Coronary artery (tissue), 2 donors: Measurements from ENCODE around the gene RBMS1.

ENCODE experiments used
- DNase-seq: peaks from one replicate; pipeline ENCODE4 v3.0.0-alpha.2; 2017; ENCODE audit warnings: low spot score
- H3K27ac ChIP-seq, 2 donors: fragments of 200-600 bp; sonication (generic); one replicate each; pipeline ENCODE4 v1.5.1; 2016 to 2019
- H3K4me3 ChIP-seq: fragments of 200-600 bp; sonication (generic); 2 replicates; pipeline ENCODE4 v1.5.1; 2016; ENCODE audit warnings: mild to moderate bottlenecking, moderate library complexity
- TF ChIP-seq, protein P1 (sequence below): fragments of 200-600 bp; sonication (generic); IDR thresholded peaks from one replicate; pipeline ENCODE4 v1.5.1; 2019; ENCODE audit warnings: antibody characterized with exemption

RBMS1 gene

GRCh38 chr2:160267692-160268091 is 225.9 kb downstream of the RBMS1 start:
- TF ChIP-seq, protein P1, sequence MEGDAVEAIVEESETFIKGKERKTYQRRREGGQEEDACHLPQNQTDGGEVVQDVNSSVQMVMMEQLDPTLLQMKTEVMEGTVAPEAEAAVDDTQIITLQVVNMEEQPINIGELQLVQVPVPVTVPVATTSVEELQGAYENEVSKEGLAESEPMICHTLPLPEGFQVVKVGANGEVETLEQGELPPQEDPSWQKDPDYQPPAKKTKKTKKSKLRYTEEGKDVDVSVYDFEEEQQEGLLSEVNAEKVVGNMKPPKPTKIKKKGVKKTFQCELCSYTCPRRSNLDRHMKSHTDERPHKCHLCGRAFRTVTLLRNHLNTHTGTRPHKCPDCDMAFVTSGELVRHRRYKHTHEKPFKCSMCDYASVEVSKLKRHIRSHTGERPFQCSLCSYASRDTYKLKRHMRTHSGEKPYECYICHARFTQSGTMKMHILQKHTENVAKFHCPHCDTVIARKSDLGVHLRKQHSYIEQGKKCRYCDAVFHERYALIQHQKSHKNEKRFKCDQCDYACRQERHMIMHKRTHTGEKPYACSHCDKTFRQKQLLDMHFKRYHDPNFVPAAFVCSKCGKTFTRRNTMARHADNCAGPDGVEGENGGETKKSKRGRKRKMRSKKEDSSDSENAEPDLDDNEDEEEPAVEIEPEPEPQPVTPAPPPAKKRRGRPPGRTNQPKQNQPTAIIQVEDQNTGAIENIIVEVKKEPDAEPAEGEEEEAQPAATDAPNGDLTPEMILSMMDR = no peak
- Histone ChIP-seq H3K27ac (no peak overlapping the region), H3K4me3 (no peak overlapping the region)
- no peak for DNase-seq

- Histone ChIP-seq H3K4me3 (no peak overlapping the region), H3K27ac (no peak overlapping the region)
- DNase-seq = no peak
- TF ChIP-seq, protein P1 = no peak
Measured at GRCh38 chr2:160267022-160267421, 226.6 kb downstream of the RBMS1 start.

DNA sequence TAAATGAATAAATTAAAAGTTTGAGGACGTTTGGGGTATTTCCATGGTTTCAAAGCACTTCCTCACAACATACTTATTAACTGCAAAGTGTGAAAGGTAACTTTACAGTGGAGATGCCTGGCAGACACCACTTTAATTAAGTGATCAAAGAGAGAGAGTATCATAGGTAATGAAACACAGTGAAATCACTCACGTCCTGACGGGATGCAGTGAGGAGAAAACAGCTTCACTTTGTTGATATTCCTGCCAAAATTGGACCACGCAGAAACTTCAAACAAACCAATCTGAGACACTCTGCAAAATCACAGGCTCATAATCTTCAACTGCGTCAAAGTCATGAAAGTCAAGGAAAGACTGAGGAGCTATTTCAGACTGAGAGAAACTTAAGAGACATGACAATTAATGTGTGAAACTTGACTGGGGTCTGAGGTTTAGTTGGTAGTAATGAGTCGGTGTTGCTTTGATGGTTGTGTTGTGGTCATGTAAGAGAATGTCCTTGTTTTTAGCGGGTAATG is 227.5 kb downstream of the RBMS1 start:
- no peak overlapping the region for H3K4me3 ChIP-seq
- no peak for DNase-seq
- TF ChIP-seq, protein P1 = no peak
- H3K27ac ChIP-seq = no peak overlapping the region

- no peak for DNase-seq
- H3K4me3 ChIP-seq = no peak overlapping the region
- no peak overlapping the region for H3K27ac ChIP-seq
- TF ChIP-seq, protein P1 = no peak
Measured at GRCh38 chr2:160264308-160264707, 229.3 kb downstream of the RBMS1 start.

DNA sequence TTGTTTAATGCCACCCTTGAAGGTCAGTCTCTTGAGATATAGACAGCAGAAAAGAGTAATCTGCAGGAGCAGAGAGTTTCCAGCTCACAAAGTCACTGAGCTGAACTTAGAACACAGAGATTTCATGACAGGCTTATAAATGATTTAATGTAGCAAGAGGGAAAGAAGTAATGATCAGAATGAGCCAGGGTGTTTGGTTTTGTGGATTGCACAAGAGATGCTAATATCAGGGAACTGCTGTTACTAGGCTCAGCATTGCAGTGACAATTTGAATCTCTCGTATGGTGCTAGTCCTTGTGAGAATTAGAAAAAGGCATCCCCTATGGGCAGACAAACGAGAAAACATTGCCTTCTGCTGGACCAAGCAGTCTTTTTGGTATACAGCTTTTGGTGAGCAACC is 231.9 kb downstream of the RBMS1 start:
- no peak for DNase-seq
- Histone ChIP-seq H3K27ac (no peak overlapping the region), H3K4me3 (no peak overlapping the region)
- TF ChIP-seq, protein P1 = no peak

DNA sequence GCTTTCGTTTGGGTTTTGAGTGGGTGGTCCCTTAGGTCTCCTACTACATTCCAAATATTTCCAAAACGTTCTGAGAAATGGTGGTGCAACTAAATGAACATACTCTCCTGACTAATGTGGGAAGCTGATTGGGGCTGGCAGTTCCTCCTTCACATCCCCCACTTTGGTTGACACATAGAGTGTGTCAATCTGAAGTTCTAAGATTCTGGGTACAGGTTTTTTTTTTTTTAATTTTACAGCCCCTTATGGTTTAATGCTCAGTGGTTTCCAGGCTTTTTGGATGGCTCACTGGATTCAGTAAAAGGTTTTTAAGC is 235.2 kb downstream of the RBMS1 start:
- H3K4me3 ChIP-seq = no peak overlapping the region
- TF ChIP-seq, protein P1 = no peak
- no peak overlapping the region for H3K27ac ChIP-seq
- no peak for DNase-seq

DNA sequence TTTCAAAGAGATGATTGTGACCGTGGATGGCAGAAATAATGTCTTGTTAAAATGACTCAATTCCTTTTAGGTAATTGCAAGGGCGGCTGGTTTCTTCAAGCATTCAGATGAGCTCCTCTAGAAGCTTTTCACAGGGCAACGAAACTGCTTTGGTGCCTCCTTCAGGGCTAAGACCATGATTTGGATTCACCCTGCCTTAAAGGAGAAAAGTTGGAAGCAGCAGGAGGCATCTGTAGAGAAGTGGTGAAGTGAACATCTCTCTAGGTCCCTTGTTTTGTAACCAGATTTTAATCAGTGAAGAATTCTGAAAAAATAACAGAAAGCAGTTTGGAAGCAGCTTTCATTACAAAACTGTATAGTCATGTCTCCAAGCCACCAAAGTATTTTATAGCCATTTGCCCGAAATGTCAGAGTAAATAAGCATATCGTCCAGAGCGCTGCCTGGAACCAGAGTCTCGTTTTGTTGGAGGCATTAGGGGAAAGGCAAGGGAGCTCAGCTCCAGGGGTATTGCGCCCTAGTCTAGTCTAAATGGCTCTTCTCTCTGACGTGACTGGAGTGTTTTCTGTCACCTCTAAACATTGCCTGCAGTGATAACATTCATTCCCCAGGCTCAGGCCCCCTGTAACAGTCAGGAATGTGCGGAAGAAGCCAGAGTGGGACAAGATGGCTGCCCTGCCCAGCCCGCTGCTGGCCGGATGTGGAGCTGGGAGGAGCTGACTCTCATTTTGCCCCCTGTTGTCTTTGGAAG is 235.7 kb downstream of the RBMS1 start:
- TF ChIP-seq, protein P1 = no peak

More for the DNA sequence above, 235.7 kb downstream of the RBMS1 start:
- Histone ChIP-seq H3K4me3 (no peak overlapping the region), H3K27ac (no peak overlapping the region)
- DNase-seq = no peak
